22Rv1 (cell line): ENCODE results near the gene TMEM271.

Source experiments
- H3K27ac ChIP-seq: fragments of 450-650 bp; 2 replicates; pipeline ENCODE4 v1.5.1; 2017
- CTCF ChIP-seq: fragments of 450-650 bp; IDR thresholded peaks from 2 replicates; pipeline ENCODE4 v1.5.1; 2017; ENCODE audit warnings: mild to moderate bottlenecking
- ZFX ChIP-seq: fragments of 450-650 bp; IDR thresholded peaks from 2 replicates; pipeline ENCODE4 v1.6.1; 2017; ENCODE audit warnings: antibody characterized with exemption, borderline replicate concordance

The TMEM271 gene

GRCh38 chr4:537436-538264 is 38.4 kb downstream of the TMEM271 start:
- no peak for TF ChIP-seq ZFX
- TF ChIP-seq CTCF = no peak
- no peak overlapping the region for H3K27ac ChIP-seq

GRCh38 chr4:536351-536972 is 39.6 kb downstream of the TMEM271 start:
- no peak overlapping the region for H3K27ac ChIP-seq
- TF ChIP-seq ZFX (no peak), CTCF (no peak)

GRCh38 chr4:535924-536281 is 40.2 kb downstream of the TMEM271 start:
- no peak overlapping the region for H3K27ac ChIP-seq
- TF ChIP-seq CTCF (no peak), ZFX (no peak)

- TF ChIP-seq CTCF = no peak
- no peak for TF ChIP-seq ZFX
These were observed 40.7 kb downstream of the TMEM271 start for GRCh38 chr4:535181-535923.

GRCh38 chr4:534576-535151 is 41.4 kb downstream of the TMEM271 start:
- no peak overlapping the region for H3K27ac ChIP-seq
- TF ChIP-seq CTCF = no peak
- no peak for TF ChIP-seq ZFX

More at GRCh38 chr4:535181-535923, 40.7 kb downstream of the TMEM271 start:
- H3K27ac ChIP-seq = no peak overlapping the region

GRCh38 chr4:534101-534575 is 42.0 kb downstream of the TMEM271 start:
- TF ChIP-seq ZFX (no peak), CTCF (no peak)
- no peak overlapping the region for H3K27ac ChIP-seq
